KBM-7 (cell line): ENCODE measurements around the gene ZNF681.
"Not testable (repeated sequence)": the region's sequence is repeated elsewhere in the genome, so short reads cannot be mapped to it uniquely, and the experiment has no call there.

Source experiments
- DNase-seq: peaks from one replicate; pipeline ENCODE4 v3.0.0-alpha.2; 2015
- in situ Hi-C: fragments of 300-500 bp; cut with MboI; formaldehyde crosslinking; loops from 2 replicates; pipeline ENCODE4 v1.14.3; 2020; ENCODE audit warnings: low sequenced_read_pairs, low pct_unique_long_range_greater_than_20kb, mixed read lengths

The ZNF681 gene

DNA sequence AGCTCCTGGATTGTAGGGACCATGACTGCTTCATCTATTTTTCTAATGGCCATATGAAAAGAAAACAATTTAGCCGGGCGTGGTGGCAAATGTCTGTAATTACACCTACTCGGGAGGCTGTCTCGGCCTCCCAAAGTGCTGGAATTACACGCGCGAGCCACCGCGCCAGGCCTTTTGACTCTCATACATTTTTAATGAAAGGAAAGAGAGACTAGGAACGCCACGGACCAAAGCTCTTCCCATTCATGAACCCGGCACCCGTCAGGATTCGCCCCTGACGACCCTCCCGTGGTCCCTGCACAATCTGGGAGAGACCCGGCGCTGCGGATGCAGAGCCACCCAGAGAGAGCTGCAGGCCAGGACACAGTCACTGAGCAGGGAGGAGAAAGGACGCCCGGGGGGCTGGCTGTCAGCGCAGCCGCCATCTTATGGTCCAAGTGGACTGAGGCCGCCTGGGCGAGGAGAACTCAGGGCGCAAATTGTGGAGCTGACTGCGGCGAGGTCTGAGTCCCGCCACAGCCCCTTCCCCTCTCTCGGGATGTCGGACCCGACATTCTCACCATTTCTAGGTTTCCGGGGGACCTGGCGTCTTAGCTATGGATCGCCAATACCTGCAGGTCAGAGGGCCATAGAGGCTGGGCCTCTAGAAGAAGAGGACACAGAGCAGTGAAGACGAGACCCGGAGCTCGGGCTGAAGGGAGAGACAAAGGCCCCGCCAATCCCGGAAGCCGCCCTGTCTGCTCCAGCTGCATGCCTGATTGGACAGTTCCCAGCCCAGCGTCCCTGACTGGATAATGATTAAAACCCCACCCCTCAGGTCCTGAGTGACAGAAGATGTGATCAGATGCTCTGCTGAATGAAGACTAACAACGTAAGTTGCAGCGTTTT lies at the start of gene ZNF681:
ZNF681 (minus strand) TSS at position 705 of the 888 bp plus-strand sequence; CDS start at position 563, 142 bp downstream.
- in situ Hi-C loops = no loop called here
- DNase-seq = peak; percentile 94

DNA sequence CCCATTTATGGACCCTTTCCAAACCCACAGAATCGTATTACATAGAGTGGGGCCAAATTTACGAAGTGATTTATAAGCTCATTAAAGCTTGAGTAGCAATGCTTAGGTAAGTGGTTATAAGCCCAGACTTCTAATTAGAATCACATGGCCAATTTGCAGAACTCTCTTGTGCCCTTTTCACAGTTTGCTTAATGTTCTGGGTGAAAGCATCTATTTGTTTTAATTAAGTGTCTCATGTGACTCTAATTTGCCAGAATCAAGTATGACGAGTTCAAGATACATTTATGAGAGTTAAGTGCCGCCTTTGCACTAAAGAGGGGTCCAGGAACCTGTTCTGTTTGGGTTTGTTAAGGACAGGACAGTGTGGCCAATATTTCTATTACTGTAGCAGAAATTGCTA lies 46.0 kb upstream of the ZNF681 start:
- DNase-seq = no peak
- in situ Hi-C loops = no loop called here

DNA sequence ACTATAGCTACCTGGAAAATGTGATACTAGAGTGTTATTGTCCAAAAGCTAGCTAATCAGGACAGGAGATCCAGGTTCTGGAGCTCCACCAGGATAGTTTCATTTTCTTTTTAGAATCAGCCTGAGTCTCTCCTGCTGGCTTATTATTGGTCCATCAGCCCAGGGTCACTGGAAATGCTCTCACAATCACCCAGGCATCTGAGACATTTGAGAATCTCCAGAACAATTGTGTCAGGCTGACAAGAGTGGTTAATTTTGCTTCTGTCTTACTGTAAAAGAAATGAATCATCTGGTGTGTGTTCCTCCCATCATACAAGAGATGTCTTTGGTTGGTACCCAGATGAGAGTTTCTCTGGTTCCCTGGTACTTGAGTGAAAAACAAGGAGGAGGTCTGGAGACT lies 43.6 kb upstream of the ZNF681 start:
- no peak for DNase-seq
- in situ Hi-C loops = no loop called here

GRCh38 chr19:23801803-23802202 lies 43.1 kb upstream of the ZNF681 start:
- in situ Hi-C loops = no loop called here
- DNase-seq = no peak

GRCh38 chr19:23800868-23801267 lies 42.2 kb upstream of the ZNF681 start:
- DNase-seq = no peak
- in situ Hi-C loops = no loop called here

DNA sequence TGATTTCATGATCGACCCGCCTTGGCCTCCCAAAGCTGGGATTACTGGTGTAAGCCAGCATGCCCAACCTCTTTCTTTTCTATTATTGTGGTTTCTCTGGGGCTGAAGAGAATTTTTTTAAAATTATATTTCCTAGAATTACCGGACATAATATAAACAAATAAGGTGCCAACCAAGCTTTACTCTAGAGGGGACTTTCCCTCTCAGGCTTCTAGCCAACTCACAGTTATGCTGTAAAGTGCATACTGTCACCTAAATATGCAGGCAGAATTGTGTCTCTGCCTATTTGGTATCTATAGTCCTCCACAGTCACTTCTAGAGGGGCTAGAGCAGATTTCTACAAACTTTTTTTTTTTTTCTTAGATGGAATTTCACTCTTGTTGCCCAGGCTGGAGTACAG lies 41.6 kb upstream of the ZNF681 start:
- no peak for DNase-seq
- in situ Hi-C loops = no loop called here

GRCh38 chr19:23799321-23799720 lies 40.6 kb upstream of the ZNF681 start:
- no peak for DNase-seq
- in situ Hi-C loops = no loop called here

- peak; percentile 42 for DNase-seq
- in situ Hi-C loops = no loop called here
Observed at GRCh38 chr19:23795462-23795861, 36.8 kb upstream of the ZNF681 start.

DNA sequence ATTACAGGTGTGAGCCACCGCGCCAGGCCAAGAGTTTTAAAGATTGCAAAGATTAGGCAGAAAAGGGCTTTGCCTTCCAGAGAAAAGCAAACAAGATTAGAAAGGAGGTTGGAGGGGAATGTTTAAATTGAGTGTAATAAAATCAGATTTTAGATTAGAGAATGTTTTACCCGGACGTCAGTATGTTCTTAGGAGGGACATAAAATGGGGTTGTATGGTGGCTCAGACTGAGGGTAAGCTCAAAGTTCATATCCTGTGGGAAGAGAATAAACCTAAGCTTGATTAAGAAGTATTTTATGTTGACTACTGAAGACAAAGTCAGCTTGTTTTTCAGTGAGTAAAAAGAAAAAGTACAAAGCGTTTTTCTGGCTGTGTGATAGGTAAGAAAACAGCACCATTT lies 34.1 kb upstream of the ZNF681 start:
- in situ Hi-C loops = no loop called here

GRCh38 chr19:23790641-23791488 lies 32.2 kb upstream of the ZNF681 start:
- in situ Hi-C loops = no loop called here
- no peak for DNase-seq

More for the DNA sequence above, 34.1 kb upstream of the ZNF681 start:
- DNase-seq = no peak

- in situ Hi-C loops = no loop called here
- no peak for DNase-seq
Observed at GRCh38 chr19:23789246-23789645, 30.6 kb upstream of the ZNF681 start.

- in situ Hi-C loops = no loop called here
- no peak for DNase-seq
Observed at GRCh38 chr19:23788411-23788810, 29.7 kb upstream of the ZNF681 start.

GRCh38 chr19:23787106-23787505 lies 28.4 kb upstream of the ZNF681 start:
- in situ Hi-C loops = no loop called here
- no peak for DNase-seq

DNA sequence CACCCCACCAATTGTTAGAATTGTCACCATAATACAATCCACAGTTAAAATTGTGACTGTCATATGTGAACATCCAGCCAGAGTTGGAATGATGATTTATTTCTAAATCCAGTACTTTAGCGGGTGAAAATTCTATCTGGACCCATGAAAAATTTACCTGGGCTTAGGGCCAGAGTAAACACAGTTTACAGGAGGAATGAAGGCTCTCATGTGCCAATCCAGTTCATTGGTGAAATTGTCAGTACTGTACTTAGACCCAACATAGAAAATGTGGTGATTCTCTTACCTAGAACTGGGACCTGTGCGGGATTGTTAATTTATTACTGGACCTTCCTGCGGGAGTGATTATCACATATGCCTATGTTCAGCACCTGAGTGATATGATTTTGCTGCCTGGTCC lies 27.3 kb upstream of the ZNF681 start:
- in situ Hi-C loops = no loop called here
- no peak for DNase-seq

- no peak for DNase-seq
- in situ Hi-C loops = no loop called here
Observed at GRCh38 chr19:23784274-23784673, 25.6 kb upstream of the ZNF681 start.

GRCh38 chr19:23783636-23784035 lies 24.9 kb upstream of the ZNF681 start:
- in situ Hi-C loops = no loop called here

DNA sequence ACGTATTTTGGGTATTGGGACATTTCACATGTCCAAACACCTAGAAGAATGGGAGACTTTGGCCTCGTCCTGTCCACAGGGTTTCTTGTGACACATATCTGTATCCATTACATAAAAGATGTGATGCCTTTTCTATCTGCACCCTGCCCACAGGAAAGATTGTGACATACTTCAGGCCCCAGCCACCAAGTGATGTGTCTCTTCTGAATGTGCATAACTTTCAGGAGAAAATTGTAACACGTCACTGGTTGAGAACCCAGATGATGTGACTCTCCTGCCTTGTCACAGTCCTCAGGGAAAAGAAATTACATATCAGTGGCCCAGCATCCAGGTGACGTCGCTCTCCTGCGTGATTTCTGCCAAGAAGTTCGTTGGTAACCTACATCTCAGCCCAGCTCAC lies 21.0 kb upstream of the ZNF681 start:
- in situ Hi-C loops = no loop called here
- no peak for DNase-seq

More at GRCh38 chr19:23783636-23784035, 24.9 kb upstream of the ZNF681 start:
- no peak for DNase-seq

GRCh38 chr19:23778566-23778965 lies 19.9 kb upstream of the ZNF681 start:
- in situ Hi-C loops = no loop called here
- no peak for DNase-seq

GRCh38 chr19:23778036-23778435 lies 19.3 kb upstream of the ZNF681 start:
- in situ Hi-C loops, DNase-seq: not testable (repeated sequence)

- DNase-seq = no peak
- in situ Hi-C loops = no loop called here
Observed at GRCh38 chr19:23777216-23777615, 18.5 kb upstream of the ZNF681 start.
